GM12878 (cell line): ENCODE data around the gene TLE2. TPM values are rescaled to one million over a fixed set of nuclear protein-coding genes. Genes with fewer than 3 reads are reported as not detected.
A peak's percentile ranks its signal among the peaks of the same experiment; 100 is the strongest.

Experiments
- EED ChIP-seq: sonication (generic); IDR thresholded peaks from 2 replicates; pipeline ENCODE4 v1.6.1; 2016; ENCODE audit warnings: antibody characterized with exemption, low read depth
- ESRRA ChIP-seq: IDR thresholded peaks from 2 replicates; pipeline ENCODE4 v1.6.1; 2012; ENCODE audit warnings: mild to moderate bottlenecking, low read length, improper control_type of control experiment
- POLR2A ChIP-seq: IDR thresholded peaks from 2 replicates; pipeline ENCODE4 v1.6.1; 2011; ENCODE audit warnings: low read depth, mild to moderate bottlenecking, low read length
- TBL1XR1 ChIP-seq: IDR thresholded peaks from 2 replicates; pipeline ENCODE4 v1.6.1; 2012; ENCODE audit warnings: low read depth, low read length, improper control_type of control experiment
- polyA plus RNA-seq, 11 experiments: library from polyadenylated mRNA; depleted of rRNA in 4 of 11; unstranded in 6 of 11; stranded (reverse) in 5 of 11; fragments of >200 nt; fragmentation: Nextera tagmentation in 4 of 11; fragmentation: Illumina TruSeq in 1 of 11; extraction: Ambion mirVana in 4 of 11; extraction: Trizol in 1 of 11; gene quantifications; 1 replicate in 1 of 11; 2 replicates in 10 of 11; pipeline versions ENCODE4 v1.2.1 to v1.2.3, GENCODE V29; 2011 to 2016; ENCODE audit warnings: inconsistent platforms in 2 of 11, missing spikeins in 2 of 11, low read depth in 1 of 11
- total RNA-seq, 4 experiments: library from RNA; depleted of rRNA in 3 of 4; stranded (reverse); fragments of >200 nt in 3 of 4; fragmentation: Illumina TruSeq in 1 of 4; extraction: Trizol in 1 of 4; gene quantifications; 2 replicates each; pipeline versions ENCODE4 v1.2.1 to v1.2.3, GENCODE V29; 2013 to 2021
- TF ChIP-seq, protein P1 (sequence below): fragments of 450-650 bp; IDR thresholded peaks from 2 replicates; pipeline ENCODE4 v1.6.1; 2017; ENCODE audit warnings: mild to moderate bottlenecking, moderate library complexity
- TF ChIP-seq, protein P2 (sequence below), 3 experiments: IDR thresholded peaks in 2 of 3; conservative IDR thresholded peaks in 1 of 3; 2 replicates each; pipeline ENCODE4 v1.5.1; 2011; ENCODE audit warnings: low read depth in 3 of 3, low read length in 3 of 3, mild to moderate bottlenecking in 3 of 3, control low read depth in 2 of 3, moderate library complexity in 2 of 3, inconsistent platforms in 1 of 3, mixed read lengths in 1 of 3; ENCODE audit not compliant: control insufficient read depth in 2 of 3, insufficient read depth in 1 of 3; ENCODE audit errors: extremely low read depth in 1 of 3

Gene TLE2
- total and polyA plus RNA-seq, 10 of the 15 experiments (the other 5 are each of a cell fraction or from before 2014, with no cell fraction given): 0.05 to 0.21 (median 0.11) TPM; not detected in 5

DNA sequence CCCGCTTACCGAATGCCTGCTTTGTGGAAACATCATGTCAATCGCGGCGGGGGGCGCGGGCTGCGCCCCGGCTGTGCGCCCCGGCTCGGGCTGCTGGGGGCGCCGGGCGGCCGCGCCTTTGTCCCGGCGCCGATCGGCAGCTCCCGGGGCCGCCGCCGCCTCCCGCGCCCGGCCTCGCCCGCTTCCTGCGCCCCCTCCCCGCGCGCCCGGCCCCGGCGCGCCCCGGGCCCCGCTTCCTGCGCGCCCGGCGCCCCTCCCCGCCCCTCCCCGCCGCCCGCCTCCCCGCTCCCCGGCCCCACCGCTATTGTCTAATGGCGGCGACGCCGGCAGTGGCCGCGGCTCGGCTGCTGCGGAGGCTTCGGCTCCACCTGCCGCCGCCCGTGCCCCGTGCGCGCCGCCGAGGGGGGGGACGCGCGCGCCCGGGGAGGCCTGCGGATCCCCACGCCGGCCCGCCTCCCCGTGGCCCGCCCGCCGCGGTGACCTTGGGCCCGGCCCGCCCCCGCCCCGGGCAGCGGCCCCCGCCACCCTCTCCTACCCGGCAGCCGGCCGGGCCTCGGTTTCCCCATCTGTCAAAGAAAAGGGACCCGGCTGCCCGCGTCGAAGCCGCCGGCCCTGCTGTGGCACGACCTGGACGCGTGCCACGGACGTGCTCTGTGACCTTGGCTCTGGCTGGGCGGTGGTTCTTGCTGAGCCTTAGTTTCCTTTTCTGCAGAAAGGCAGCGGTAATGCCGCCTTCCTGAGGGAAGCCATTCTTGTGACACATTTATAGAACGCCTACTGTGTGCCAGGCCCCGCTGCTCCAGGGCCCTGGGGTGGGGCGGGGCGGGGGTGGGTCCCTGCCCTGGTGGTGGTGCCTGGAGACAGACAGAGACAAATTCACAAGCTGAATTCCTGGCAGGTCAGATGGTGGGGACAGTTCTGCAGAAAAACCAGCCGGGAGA, 33.4 kb upstream of the TLE2 start, which contains the start of gene TLE5 (continued):
- TF ChIP-seq, protein P1, sequence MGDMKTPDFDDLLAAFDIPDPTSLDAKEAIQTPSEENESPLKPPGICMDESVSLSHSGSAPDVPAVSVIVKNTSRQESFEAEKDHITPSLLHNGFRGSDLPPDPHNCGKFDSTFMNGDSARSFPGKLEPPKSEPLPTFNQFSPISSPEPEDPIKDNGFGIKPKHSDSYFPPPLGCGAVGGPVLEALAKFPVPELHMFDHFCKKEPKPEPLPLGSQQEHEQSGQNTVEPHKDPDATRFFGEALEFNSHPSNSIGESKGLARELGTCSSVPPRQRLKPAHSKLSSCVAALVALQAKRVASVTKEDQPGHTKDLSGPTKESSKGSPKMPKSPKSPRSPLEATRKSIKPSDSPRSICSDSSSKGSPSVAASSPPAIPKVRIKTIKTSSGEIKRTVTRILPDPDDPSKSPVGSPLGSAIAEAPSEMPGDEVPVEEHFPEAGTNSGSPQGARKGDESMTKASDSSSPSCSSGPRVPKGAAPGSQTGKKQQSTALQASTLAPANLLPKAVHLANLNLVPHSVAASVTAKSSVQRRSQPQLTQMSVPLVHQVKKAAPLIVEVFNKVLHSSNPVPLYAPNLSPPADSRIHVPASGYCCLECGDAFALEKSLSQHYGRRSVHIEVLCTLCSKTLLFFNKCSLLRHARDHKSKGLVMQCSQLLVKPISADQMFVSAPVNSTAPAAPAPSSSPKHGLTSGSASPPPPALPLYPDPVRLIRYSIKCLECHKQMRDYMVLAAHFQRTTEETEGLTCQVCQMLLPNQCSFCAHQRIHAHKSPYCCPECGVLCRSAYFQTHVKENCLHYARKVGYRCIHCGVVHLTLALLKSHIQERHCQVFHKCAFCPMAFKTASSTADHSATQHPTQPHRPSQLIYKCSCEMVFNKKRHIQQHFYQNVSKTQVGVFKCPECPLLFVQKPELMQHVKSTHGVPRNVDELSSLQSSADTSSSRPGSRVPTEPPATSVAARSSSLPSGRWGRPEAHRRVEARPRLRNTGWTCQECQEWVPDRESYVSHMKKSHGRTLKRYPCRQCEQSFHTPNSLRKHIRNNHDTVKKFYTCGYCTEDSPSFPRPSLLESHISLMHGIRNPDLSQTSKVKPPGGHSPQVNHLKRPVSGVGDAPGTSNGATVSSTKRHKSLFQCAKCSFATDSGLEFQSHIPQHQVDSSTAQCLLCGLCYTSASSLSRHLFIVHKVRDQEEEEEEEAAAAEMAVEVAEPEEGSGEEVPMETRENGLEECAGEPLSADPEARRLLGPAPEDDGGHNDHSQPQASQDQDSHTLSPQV: no peak
- TF ChIP-seq, protein P2, sequence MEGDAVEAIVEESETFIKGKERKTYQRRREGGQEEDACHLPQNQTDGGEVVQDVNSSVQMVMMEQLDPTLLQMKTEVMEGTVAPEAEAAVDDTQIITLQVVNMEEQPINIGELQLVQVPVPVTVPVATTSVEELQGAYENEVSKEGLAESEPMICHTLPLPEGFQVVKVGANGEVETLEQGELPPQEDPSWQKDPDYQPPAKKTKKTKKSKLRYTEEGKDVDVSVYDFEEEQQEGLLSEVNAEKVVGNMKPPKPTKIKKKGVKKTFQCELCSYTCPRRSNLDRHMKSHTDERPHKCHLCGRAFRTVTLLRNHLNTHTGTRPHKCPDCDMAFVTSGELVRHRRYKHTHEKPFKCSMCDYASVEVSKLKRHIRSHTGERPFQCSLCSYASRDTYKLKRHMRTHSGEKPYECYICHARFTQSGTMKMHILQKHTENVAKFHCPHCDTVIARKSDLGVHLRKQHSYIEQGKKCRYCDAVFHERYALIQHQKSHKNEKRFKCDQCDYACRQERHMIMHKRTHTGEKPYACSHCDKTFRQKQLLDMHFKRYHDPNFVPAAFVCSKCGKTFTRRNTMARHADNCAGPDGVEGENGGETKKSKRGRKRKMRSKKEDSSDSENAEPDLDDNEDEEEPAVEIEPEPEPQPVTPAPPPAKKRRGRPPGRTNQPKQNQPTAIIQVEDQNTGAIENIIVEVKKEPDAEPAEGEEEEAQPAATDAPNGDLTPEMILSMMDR (IDR thresholded peaks at IDR 0.05 in 2 of 3, conservative IDR thresholded peaks at IDR 0.05 in 1 of 3; ENCODE audit: control insufficient read depth in 2 of 3, extremely low read depth in 1 of 3, insufficient read depth in 1 of 3, low read depth in 3 of 3, low read length in 3 of 3): no peak
- peak; percentile 77; the same call in 1 of the 2 replicates for TF ChIP-seq ESRRA
- no peak for TF ChIP-seq EED
- no peak for TF ChIP-seq TBL1XR1
- peak; percentile 78 for TF ChIP-seq POLR2A
